ENCODE results near the gene UGT1A8.

UGT1A8 gene

GRCh38 chr2:233796254-233796653 is 178.8 kb downstream of the UGT1A8 start:
- H3K4me3 ChIP-seq = no peak overlapping the region
- no peak overlapping the region for H3K27ac ChIP-seq
- H4K20me1 ChIP-seq = no peaks in the 10 kb centered on the region
- no peaks in the 10 kb centered on the region for H3K27me3 ChIP-seq
- peaks cover 2 to 5% (median 3%) of the 10 kb centered on the region in 10 experiments; a peak in 18 of 20 replicates for H3K4me1 ChIP-seq
- no peak for TF ChIP-seq Cebpa-rat (IDR thresholded peaks at IDR 0.05)
- H3K9me3 ChIP-seq (replicated peaks in 1 of 11) = no peaks in the 10 kb centered on the region; a peak in 1 of 22 replicates
- H3K9ac ChIP-seq = no peak overlapping the region
- H3K36me3 ChIP-seq = no peaks in the 10 kb centered on the region
- H3K4me2 ChIP-seq = no peak overlapping the region

DNA sequence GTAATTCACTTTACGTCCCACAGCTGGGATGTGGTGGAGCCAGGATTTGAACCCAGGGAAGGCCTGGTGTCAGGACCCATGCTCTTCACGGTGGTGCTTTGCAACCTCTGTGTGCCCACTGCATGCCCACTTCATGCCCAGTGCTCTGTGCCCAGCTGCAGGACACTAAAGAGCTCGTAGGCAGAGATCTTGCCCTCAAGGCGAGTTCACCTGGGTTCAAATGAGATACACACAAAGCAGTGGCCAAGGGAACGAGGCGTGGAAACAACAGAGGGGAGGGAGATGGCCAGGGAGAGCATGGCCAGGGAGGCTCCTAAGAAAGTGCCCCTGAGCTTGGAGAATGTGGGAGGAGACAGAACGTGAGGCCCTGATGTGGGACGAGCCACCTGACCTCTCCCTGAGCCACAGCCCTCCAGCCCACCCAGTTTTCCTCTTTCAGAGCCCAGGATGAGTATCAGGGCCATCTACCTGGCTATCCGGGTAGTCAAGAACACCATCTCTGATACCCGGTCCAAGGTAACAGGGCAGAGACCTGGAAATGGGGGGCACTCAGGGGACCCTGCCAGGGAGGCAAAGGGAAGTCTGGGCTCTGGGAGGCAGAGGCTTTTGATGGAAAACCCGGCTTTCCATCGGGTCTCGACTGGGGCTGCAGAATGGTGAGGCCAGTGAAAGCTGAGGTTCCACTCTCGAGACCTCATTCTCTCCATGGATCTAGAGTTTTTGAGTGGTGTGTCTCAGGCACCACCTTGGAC is 181.1 kb downstream of the UGT1A8 start:
- no peak overlapping the region for H3K27ac ChIP-seq
- no peaks in the 10 kb centered on the region for H3K27me3 ChIP-seq
- H3K4me3 ChIP-seq = no peak overlapping the region
- no peak overlapping the region for H3K4me2 ChIP-seq
- H3K9me3 ChIP-seq (replicated peaks in 1 of 11) = no peaks in the 10 kb centered on the region
- H3K9ac ChIP-seq = no peak overlapping the region
- no peaks in the 10 kb centered on the region for H4K20me1 ChIP-seq
- no peak for TF ChIP-seq Cebpa-rat (IDR thresholded peaks at IDR 0.05)
- H3K4me1 ChIP-seq = peaks cover 5 to 12% (median 10%) of the 10 kb centered on the region in 10 experiments; a peak in 18 of 20 replicates
- no peaks in the 10 kb centered on the region for H3K36me3 ChIP-seq

GRCh38 chr2:233799087-233799665 is 181.7 kb downstream of the UGT1A8 start:
- Histone ChIP-seq H3K4me2 (no peak overlapping the region), H3K36me3 (no peaks in the 10 kb centered on the region), H3K9ac (no peak overlapping the region), H3K9me3 (replicated peaks in 1 of 11) (no peaks in the 10 kb centered on the region), H3K27ac (no peak overlapping the region), H4K20me1 (no peaks in the 10 kb centered on the region), H3K4me3 (no peak overlapping the region), H3K4me1 (peaks cover 5 to 12% (median 10%) of the 10 kb centered on the region in 10 experiments; a peak in 18 of 20 replicates), H3K27me3 (no peaks in the 10 kb centered on the region)
- TF ChIP-seq Cebpa-rat (IDR thresholded peaks at IDR 0.05) = no peak

DNA sequence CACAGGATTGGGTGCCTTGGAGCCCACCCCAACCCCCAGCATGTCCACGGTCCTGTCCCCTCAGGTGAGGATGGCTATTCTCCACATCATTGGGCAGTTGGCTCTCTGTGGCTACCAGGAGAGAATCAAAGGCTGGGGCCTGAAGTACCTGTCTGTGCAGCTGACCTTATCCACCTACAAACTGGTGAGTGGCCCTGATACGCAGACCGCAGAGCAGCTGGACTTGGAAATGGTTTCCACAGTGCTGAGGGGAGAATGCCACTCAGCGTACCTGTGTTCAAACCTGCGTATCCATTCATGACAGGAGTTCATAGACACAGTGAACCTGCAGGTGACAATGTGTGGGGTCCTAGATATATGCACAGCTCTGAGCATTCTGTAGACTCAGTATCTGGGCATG is 182.3 kb downstream of the UGT1A8 start:
- Histone ChIP-seq H3K9ac (no peak overlapping the region), H3K27me3 (no peaks in the 10 kb centered on the region), H3K4me3 (no peak overlapping the region), H3K36me3 (no peaks in the 10 kb centered on the region), H3K4me1 (peaks cover 5 to 12% (median 10%) of the 10 kb centered on the region in 10 experiments; a peak in 18 of 20 replicates), H3K4me2 (no peak overlapping the region), H3K9me3 (replicated peaks in 1 of 11) (no peaks in the 10 kb centered on the region), H3K27ac (no peak overlapping the region), H4K20me1 (no peaks in the 10 kb centered on the region)
- TF ChIP-seq Cebpa-rat (IDR thresholded peaks at IDR 0.05) = no peak

DNA sequence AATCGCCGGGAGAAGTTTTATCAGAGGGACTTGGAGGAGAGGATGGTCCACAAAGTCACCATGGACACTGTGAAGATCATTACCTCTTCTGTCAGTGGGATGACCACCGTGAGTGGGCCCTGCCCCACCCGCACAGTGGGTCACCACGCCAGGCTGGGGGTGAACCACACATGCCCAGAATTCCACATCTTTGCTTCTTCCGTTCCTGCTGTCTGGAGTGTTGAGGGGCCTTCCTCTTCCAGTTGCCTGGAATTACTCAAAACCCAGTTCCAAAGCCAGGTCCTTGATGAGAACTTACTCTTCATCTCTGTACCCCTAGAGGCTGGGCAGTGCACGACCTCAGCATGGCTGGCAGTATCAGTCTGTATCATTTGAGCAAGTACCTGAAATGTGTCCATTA is 182.8 kb downstream of the UGT1A8 start:
- Histone ChIP-seq H3K9ac (no peak overlapping the region), H4K20me1 (no peaks in the 10 kb centered on the region), H3K27me3 (no peaks in the 10 kb centered on the region), H3K36me3 (no peaks in the 10 kb centered on the region), H3K4me1 (peaks cover 5 to 12% (median 10%) of the 10 kb centered on the region in 10 experiments; a peak in 18 of 20 replicates), H3K4me2 (no peak overlapping the region), H3K27ac (no peak overlapping the region), H3K4me3 (no peak overlapping the region), H3K9me3 (replicated peaks in 1 of 11) (no peaks in the 10 kb centered on the region)
- TF ChIP-seq Cebpa-rat (IDR thresholded peaks at IDR 0.05) = no peak

- H3K9ac ChIP-seq = no peak overlapping the region
- H4K20me1 ChIP-seq = no peaks in the 10 kb centered on the region
- no peaks in the 10 kb centered on the region for H3K9me3 ChIP-seq (replicated peaks in 1 of 11)
- no peak for TF ChIP-seq Cebpa-rat (IDR thresholded peaks at IDR 0.05)
- no peaks in the 10 kb centered on the region for H3K36me3 ChIP-seq
- H3K4me3 ChIP-seq = no peak overlapping the region
- H3K4me2 ChIP-seq = peak overlapping the region in 10 of 11 experiments; percentile 13 to 52 (median 38); a peak in 16 of 22 replicates
- no peak overlapping the region for H3K27ac ChIP-seq
- peaks cover 5 to 12% (median 10%) of the 10 kb centered on the region in 10 experiments; a peak in 18 of 20 replicates for H3K4me1 ChIP-seq
- H3K27me3 ChIP-seq = no peaks in the 10 kb centered on the region
These were observed 184.1 kb downstream of the UGT1A8 start for GRCh38 chr2:233801357-233802131.

DNA sequence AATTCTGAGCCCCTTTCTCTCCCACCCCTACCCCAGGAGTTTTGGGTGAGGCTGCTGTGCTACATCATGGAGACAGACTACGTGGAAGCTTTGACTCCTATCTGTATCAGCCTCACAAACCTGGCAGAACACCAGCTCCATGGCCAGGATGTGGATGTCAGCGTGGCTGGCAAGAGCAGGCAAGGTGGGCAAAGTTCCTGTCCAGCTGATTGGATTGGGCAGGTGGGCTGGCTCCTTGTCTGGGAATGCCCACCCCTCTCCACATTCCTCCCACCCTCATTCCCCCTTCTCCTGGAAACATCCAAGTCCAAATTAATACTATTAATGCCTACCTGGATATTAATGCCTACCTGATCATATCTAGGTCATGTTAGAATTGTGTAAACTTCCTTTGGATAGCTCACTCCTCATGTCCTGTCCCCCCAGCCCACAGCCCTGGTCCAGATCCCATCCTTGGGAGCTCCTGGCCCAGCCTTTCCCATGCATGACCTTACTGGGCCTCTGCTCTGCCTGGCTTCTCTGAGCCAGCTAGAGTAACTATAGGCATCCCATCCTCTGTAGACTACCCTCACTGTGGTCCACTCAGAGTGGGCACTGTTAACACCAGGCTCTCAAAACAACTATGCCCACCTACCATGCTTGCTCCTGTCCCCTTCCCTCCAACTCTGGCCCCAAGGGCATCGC is 184.8 kb downstream of the UGT1A8 start:
- TF ChIP-seq Cebpa-rat (IDR thresholded peaks at IDR 0.05) = no peak
- Histone ChIP-seq H3K9ac (no peak overlapping the region), H3K9me3 (replicated peaks in 1 of 11) (peaks cover 0 to 3% (median 0%) of the 10 kb centered on the region in 11 experiments; a peak in 1 of 22 replicates), H3K27me3 (no peaks in the 10 kb centered on the region), H3K36me3 (no peaks in the 10 kb centered on the region), H3K27ac (no peak overlapping the region), H3K4me1 (peaks cover 5 to 12% (median 10%) of the 10 kb centered on the region in 10 experiments; a peak in 18 of 20 replicates), H3K4me3 (no peak overlapping the region), H3K4me2 (peak overlapping the region in 1 of 11 experiments; percentile 41; a peak in 2 of 22 replicates), H4K20me1 (no peaks in the 10 kb centered on the region)

GRCh38 chr2:233803292-233803911 is 186.0 kb downstream of the UGT1A8 start:
- H3K4me1 ChIP-seq = peaks cover 5 to 12% (median 10%) of the 10 kb centered on the region in 10 experiments; a peak in 18 of 20 replicates
- H3K9me3 ChIP-seq (replicated peaks in 1 of 11) = peaks cover 0 to 5% (median 0%) of the 10 kb centered on the region in 11 experiments; a peak in 1 of 22 replicates
- no peak overlapping the region for H3K27ac ChIP-seq
- no peak overlapping the region for H3K9ac ChIP-seq
- H3K27me3 ChIP-seq = no peaks in the 10 kb centered on the region
- no peak overlapping the region for H3K4me2 ChIP-seq
- H3K4me3 ChIP-seq = no peak overlapping the region
- no peak for TF ChIP-seq Cebpa-rat (IDR thresholded peaks at IDR 0.05)
- H3K36me3 ChIP-seq = no peaks in the 10 kb centered on the region
- no peaks in the 10 kb centered on the region for H4K20me1 ChIP-seq
